NCI-H2196 treated with DMSO at 0.1 percent for 48 hours (cell line): ENCODE measurements around the gene RAB25.

Experiments used
- DNase-seq: peaks from one replicate; lab custom pipeline; 2025; ENCODE audit not compliant: unreplicated experiment; lab: John Stamatoyannopoulos, UW

RAB25 gene

DNA sequence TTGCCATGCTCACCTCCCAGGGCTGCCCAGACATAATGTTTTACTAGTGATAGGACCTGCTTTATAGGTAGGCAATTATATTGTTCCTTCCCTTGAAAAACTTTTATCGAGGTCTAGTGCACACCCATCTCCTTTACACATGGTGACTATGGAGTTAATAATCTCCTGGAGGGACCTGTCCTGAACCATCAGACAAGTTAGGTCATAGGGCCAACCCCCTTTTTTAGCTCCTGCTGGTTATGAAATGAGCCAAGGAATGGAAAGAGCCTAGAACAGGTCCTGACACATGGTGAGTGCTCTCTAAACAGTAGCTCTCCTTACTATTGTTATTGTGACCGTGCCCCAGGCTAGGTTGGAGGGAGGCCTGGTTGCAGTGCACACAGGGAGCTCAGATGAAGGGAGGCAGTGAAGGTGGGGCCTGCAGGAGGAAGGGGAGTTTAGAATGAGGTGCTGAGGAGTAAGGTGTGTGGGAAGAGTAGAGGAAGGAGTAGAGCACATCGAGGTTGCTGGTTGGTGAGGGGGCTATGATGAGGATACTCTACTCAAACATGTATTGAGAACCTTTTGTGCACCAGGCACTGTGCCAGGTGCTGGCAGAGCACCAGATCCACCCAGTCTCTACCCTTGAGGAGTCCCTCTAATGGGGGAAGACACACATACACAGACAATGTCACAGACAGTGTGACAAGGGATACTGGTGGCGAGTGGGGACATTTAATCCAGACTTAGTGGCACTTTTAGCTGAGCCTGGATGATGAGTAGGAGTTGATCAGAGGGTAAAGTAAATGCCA lies 39.4 kb downstream of the RAB25 start:
- no peak for DNase-seq

DNA sequence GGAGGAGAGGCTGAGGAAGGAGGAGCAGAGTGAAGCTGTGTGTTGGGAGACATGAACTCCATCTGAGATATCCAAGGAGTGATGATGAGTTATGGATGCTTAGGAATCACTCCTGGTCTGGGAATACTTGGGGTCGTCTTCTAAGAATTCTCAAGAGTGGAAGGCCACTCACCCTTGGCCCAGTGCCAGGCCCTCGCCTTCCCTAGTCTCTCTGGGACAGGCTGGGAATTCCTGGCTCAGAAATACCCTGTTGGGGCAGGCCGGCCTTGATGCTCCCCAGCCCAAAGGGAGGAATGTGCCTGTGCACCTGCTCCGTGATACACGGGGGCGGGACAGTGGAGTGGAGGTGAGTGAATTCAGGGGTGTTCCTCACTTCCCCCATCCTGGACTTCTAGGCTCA lies 40.9 kb downstream of the RAB25 start:
- no peak for DNase-seq

DNA sequence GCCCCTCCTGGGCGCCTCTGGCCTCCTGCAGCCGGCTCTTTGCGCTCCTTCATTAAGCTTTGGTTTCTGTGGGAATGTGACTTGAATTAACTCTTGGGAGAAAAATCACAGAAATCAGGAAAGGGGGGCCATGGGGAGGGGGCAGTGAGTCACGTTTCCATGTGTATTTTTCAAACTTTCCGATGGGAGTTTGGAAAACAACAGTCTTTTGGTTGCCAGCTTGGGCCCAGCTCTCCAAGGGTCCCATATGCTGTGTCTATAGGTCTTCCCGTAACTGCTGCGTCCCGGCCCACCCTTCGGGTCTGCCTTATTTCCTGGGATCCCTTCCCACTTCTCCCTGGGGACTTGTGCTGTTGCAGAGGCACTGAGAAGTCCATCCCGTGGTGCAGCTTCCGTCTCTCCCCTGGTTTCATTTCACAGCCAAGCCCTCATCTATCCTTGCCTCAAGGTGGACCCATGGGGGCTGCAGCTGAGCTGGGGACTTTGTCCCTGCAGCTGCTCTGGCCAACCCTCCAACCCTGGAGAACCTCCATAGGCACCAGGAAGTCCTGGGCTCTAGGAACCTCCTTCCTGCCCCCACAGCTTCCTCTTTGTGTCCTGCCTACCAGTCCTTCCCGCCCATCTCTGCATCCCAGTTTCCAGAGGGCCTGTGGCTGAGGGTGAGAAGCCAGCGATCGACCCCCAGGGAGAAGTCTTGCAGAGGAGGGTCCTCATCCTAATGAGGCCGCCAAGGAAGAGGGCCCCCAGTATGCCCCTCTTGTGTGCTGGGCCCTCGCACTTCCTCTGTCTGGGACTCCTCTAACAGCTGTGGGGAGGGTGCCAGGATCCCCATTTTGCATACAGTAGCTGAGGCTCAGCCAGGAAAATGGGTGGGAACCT lies 41.9 kb downstream of the RAB25 start:
- no peak for DNase-seq

DNA sequence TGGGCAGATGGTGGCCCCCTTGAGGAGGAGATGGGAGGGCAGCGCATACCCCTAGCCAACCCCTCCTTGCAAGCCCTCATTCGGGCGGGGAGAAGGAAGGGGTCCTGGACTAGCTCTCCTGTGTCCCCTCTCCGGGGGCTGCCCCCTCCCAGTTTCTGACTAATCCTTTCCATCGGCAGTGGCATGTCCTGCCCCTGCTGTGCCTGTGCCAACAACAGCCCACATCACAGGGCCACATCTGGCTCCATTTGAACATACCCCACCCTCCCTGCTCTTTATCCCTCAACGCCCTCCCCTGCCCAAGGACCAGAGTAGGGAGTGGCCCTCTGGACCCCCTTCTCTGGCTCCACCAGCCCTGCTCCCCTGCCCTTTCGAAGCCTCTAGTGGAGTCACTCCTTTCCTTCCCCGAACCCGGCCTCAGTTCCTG lies 42.6 kb downstream of the RAB25 start:
- DNase-seq = no peak

DNA sequence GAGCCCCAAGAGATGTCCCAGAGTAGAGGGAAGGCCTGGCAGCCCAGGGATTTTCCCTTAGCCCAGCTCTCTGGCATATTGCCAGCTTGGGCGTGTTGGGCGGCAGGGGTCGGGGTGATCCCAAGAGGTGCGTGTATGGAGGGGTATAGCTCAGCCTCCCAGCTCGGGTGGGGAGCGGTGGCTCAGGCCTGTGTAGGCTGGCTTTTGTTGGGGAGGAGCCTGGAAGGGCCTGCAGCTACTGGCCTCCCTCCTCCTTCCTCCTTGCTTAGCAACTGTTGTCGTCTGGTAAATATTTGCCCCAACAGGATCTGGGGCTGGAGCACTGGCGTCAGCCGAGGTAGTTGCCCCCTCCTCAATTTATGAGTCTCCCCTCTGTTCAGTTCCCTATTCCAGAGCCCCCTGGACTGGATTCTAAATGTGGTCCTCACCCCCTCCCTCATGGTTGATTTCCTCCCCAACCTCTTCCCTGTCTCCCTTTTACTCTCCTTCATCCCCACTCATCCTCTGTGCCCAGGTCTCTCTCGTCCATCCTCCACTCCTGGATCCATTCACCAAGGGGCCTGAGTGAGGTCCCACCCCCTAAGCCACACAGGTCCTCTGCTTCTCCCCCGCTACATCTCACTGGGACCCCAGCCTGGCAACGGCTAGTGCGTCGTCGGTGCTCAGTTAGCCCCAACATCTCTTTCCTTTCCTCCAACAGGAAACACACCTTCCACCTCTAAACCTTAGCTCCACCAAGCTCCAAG lies 43.3 kb downstream of the RAB25 start:
- DNase-seq = peak; percentile 49

DNA sequence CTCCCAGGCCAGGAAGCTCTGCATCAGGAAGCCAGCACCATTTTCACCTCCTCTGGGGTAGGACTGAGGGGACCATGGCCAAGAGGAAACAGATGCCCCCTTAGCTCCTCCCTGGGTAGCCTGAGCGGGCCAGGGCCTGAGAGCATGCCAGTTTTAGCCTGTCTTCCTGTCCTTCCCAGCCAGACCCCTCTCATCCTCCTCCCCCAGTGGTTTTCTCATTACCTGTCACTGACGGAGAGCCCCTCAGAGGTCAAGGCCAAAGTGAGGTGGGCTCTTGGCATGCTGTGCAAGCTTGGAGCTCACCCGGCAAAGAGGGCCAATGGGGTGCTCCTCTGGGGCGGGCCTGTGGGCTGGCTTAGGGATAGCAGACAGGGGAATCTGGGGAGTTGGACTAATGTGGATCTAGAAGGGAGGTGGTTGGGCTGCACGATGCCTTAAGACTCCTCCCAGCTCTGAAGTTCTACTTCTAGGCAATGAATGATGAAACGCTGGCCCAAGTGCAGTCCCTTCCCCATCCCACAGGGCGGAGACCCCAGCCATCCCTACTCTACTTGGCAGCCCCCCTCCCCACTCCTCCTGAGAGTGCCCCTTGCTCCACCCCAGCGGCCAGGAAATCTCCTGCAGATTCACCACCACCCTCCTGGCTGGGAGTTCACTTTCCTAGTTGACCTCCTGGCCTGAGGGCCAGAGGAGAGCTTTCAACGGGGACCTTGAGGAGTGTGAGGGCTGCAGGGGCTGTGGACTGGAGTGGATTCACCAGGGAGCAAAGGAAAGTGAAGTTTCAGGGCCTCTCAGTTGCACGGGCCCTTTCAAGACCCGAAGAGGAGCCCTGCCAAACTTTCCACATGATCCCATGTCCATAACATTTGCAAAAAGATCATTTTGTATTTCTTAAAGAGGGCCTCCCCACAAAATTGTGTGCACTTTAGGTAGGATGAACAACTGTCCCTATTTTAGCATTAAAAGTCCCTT lies 44.2 kb downstream of the RAB25 start:
- no peak for DNase-seq

DNA sequence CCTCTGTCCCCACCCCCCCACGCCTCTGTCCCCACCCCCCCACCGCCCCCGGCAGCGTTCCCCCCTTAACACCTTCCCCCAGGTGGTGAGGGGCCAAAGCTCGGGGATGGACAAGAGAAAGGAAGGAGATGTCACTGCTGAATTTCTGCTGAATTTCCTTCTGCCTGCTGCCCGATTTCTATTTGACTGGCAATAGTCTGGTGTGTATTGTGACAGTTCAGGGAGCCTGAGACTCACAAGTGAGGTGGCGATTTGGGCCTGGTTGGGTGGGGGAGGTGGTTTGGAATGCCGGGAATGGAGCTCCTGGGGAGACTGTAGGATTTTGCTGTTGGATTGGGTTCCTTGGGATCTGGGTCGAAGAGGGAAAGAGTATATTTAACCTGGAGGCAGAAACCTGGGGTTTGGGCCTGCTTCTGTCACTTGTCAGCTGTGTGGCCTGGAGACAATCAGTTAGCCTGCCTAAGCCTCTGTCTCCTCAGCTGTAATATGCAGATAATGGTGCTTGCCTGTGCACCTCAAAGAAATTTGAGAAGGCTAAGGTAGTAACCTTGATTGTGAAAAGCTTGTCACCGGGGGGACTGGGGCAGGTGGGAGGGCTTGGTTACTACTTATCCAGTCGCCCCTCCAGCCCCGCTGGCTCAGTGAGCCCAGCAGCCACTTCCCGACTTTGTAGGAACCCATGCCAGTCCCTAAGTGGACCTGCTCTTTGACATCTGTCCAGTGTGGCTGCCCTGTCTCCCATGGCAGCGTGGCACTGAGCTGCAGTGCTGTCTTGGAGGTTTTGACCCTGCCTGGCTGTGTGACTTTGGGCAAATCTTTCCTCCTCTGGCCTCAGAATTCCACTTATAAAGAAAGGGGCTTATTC lies 45.9 kb downstream of the RAB25 start:
- DNase-seq = no peak

DNA sequence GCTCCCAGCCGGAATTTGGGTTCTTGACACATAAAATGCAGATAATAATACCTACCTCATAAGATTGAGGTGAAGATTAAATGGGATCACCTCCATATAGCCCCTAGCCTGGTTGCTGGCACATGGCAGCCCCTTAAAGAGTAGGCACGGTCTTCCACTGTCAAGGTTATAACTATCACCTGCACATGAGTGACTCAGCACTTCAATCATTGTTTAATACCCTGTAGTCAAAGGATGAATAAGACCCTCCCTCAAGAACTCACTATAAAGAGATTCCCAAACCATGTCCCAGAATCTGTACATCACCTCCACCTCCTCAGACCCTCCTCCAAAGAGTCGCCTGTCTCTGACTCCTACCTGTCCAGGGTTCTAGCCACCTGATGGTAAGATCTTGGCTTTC lies 47.1 kb downstream of the RAB25 start:
- DNase-seq = no peak

DNA sequence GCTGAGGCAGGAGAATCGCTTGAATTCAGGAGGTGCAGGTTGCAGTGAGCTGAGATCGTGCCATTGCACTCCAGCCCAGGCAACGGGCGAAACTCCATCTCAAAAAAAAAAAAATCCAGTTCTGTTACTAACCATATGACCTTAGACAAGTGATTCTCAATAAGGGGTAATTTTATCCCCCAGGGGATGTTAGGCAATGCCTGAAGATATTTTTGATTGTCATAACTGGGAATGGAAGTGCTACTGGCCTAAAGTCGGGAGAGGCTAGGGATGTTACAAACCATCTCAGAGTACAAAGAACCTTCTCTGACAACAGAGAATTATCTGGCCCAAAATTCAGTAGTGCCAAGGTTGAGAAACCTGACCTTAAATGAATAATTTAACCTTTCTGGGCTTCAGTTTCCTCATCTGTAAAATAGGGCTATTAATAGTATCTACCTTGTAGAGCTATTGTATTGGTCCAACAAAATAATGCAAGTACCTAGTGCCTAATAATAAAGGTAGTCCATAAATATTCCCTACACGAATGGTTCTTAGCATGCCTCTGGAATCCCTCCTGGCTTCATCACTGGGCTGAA lies 47.8 kb downstream of the RAB25 start:
- DNase-seq = no peak

DNA sequence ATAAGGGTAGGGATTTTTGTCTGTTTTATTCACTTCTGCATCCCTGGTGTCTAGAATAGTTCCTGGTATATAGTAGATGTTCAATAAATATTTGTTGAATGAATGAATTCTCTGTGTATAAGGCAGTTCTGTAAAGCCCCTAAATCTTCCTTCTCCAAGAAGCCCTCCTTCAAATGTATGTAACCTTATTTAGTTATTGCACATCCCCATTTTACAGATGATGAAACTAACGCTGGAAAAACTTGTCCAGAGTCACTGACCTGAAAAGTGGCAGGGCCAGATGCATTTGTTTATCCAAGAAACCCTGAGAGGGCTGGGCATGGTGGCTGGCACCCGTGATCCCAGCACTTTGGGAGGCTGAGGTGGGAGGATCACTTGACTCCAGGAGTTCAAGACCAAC lies 49.3 kb downstream of the RAB25 start:
- no peak for DNase-seq

DNA sequence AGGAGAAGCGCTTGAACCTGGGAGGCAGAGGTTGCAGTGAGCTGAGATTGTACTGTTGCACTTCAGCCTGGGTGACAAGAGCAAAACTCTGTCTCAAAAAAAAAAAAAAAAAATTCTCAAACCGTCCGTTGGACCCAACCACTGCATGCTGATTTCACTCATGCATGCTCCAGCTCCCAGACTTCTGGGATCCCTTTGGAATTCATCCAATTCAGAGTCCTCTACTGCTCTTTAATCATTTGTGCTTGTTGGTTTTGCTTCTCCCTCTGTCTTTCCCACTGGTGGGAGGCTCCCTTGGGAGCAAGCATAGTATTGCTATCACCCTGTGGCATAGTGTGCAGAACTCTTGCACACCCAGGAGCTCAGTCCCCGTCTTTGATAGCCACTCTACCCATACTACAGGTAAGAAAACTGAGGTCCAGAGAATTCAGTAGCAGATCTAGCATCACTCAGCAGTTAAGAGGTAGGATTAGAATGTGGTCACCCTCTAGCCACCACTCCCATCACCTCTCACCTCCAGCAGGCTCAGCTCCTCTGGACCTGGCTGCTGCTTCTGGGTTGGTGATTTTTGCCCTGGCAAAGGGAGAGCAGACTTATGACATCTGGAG lies 50.5 kb downstream of the RAB25 start:
- no peak for DNase-seq

DNA sequence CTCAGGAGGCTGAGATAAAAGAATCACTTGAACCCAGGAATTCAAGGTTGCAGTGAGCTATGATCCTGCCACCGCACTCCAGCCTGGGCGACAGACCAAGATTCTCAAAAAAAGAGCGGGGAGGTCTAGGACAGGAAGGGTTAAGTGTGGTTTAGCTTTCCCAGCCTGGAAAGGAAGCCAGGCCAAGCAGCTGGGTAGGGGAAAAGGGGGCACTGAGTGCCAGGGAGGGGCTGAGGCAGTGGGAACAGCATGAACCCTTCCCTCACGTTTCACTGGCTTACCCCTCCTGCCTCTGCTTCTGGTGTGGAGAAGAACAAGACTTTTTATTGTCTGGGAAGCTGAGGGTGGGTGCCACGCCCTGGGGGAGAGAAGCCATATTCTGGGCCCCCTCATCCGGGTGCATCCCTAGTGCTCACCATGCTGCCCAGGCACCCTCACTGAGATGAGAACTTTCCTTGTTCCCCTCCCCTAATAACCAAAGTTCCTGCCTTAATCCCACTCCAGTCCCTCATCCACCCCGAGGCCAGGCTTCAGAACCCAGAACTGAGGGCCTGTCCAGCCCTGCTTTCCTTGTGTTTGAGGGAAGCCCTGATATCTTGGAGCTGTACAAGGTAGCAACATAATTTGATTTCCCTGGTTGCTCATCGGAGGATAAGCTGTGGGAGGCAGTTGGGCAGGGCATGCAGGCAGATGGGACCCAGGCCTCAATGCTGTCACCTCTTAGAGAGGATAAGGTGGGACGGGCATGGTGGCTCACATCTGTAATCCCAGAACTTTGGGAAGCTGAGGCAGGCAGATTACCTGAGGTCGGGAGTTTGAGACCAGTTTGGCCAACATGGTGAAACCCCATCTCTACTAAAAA lies 51.5 kb downstream of the RAB25 start:
- DNase-seq = no peak

DNA sequence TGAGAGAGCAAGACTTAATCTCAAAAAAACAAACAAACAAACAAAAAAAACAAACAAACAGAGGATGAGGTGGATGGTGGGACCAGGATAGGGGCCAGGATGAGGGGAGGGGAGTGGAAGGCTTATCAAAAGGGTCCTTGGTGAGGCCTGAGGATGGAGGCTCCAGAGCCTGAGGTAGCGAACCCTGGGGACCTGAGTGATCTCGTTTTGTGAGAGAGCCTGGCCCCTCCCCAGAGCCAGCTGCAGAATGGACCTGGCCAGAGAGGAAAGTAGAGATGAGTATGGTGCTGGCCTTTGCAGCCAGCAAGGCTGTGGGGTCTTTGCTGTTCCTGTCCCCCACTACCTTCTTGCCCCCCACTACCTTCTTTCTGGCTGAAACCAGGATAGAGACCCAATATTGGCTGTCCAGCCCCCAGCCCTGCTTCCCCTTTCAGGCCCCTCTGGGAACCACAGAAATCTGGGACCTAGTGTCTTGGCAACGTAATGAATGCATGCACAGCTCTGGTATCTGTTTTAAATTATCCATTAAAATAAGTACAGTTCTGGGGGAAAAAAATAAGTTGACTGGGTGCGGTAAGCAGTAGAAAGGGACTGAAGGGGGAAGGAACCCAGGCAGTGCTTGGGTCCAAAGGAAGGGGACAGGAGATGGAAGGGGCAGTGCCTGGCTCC lies 52.5 kb downstream of the RAB25 start:
- DNase-seq = no peak

DNA sequence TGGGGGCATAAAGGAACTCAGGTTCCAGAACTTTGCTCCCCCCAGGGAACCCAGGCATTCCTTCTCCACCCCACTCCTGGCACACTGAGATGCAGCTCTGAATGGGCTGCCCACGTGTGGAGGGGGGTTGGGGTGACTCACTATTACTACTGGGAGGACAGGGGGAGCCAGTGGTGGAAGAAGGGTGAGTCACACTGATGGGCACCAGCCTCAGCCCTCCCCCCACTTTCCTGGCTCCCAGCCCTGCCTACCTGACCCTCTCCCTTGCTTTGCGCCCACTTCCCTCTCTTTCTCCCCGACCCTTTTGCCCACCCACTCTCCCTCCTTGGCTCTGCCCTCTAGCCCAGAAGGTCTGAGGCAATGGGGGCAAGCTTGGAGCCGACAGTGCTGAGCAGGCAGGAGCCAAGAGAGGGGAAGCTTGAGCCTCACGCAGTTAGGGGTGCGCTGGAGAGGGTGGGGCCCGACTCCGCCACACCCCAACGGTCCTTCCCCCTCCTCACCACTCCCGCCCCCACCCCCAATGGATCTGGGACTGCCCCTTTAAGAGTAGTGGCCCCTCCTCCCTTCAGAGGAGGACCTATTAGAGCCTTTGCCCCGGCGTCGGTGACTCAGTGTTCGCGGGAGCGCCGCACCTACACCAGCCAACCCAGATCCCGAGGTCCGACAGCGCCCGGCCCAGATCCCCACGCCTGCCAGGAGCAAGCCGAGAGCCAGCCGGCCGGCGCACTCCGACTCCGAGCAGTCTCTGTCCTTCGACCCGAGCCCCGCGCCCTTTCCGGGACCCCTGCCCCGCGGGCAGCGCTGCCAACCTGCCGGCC lies 53.4 kb downstream of the RAB25 start, which contains the start of gene LMNA:
Gene LMNA, plus strand, starts transcription at position 611 of the 818 bp plus-strand sequence. CDS start 208 bp downstream, outside the sequence.
- DNase-seq = peak; percentile 79

DNA sequence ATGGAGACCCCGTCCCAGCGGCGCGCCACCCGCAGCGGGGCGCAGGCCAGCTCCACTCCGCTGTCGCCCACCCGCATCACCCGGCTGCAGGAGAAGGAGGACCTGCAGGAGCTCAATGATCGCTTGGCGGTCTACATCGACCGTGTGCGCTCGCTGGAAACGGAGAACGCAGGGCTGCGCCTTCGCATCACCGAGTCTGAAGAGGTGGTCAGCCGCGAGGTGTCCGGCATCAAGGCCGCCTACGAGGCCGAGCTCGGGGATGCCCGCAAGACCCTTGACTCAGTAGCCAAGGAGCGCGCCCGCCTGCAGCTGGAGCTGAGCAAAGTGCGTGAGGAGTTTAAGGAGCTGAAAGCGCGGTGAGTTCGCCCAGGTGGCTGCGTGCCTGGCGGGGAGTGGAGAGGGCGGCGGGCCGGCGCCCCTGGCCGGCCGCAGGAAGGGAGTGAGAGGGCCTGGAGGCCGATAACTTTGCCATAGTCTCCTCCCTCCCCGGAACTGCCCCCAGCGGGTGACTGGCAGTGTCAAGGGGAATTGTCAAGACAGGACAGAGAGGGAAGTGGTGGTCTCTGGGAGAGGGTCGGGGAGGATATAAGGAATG lies 54.1 kb downstream of the RAB25 start:
- no peak for DNase-seq
